ENCODE data around the gene CYB5R3. TPM values are rescaled to one million over a fixed set of nuclear protein-coding genes. Genes with fewer than 3 reads are reported as not detected.

CYB5R3 gene
- polyA plus RNA-seq, 2 of the 4 experiments (the other 2 are of a cell fraction): 30.8 to 51.8 TPM

- no peak for TF ChIP-seq NFE2L2 (conservative IDR thresholded peaks at IDR 0.05; ENCODE audit: low read length)
- no peak for TF ChIP-seq REST (IDR thresholded peaks at IDR 0.05)
- TF ChIP-seq RCOR1 (IDR thresholded peaks at IDR 0.05; ENCODE audit: low read depth, low read length): no peak
- no peak for TF ChIP-seq MAX (IDR thresholded peaks at IDR 0.05)
- no peak for TF ChIP-seq CHD4 (IDR thresholded peaks at IDR 0.05; ENCODE audit: borderline replicate concordance)
- no peak for TF ChIP-seq GATA3 (IDR thresholded peaks at IDR 0.05; ENCODE audit: borderline replicate concordance)
These were observed 5.4 kb downstream of the CYB5R3 start (continued) for GRCh38 chr22:42643634-42644421.

GRCh38 chr22:42642806-42643633, 6.2 kb downstream of the CYB5R3 start:
- 77% methylated on average over 7 of the region's 12 CpGs for WGBS (ENCODE audit: missing lambda C conversion rate)
- CTCF ChIA-PET: no interaction called here
- Histone ChIP-seq H3K27ac (no peak overlapping the region), H3K4me3 (no peak overlapping the region), H3K4me1 (peaks cover 24% of the 10 kb centered on the region), H3K9me3 (no peaks in the 10 kb centered on the region), H3K4me2 (no peak overlapping the region)
- POLR2A ChIA-PET: no interaction called here
- no peak for FAIRE-seq
- TF ChIP-seq KDM5A (IDR thresholded peaks at IDR 0.05) (no peak), RNF2 (IDR thresholded peaks at IDR 0.05; ENCODE audit: borderline replicate concordance, low read depth) (no peak), CBX8 (IDR thresholded peaks at IDR 0.05) (no peak), CTCF (IDR thresholded peaks at IDR 0.05) (no peak), NPAS2 (CRISPR knock-in tag; IDR thresholded peaks at IDR 0.05; ENCODE audit: borderline replicate concordance) (no peak), MAX (IDR thresholded peaks at IDR 0.05) (no peak)
- no peak for DNase-seq (ENCODE audit: low read depth in 1 of 2, low spot score in 1 of 2)
- no peak for ATAC-seq

GRCh38 chr22:42641801-42642413, 7.3 kb downstream of the CYB5R3 start:
- no peak overlapping the region for H3K27ac ChIP-seq
- no peaks in the 10 kb centered on the region for H3K9me3 ChIP-seq
- ATAC-seq (no peak), DNase-seq (ENCODE audit: low read depth in 1 of 2, low spot score in 1 of 2) (no peak), FAIRE-seq (no peak)
- H3K4me3 ChIP-seq: no peak overlapping the region
- TF ChIP-seq HEYL (CRISPR knock-in tag; IDR thresholded peaks at IDR 0.05) (no peak), RNF2 (IDR thresholded peaks at IDR 0.05; ENCODE audit: borderline replicate concordance, low read depth) (no peak), TP53 (CRISPR knock-in tag; IDR thresholded peaks at IDR 0.05) (no peak), GATA3 (IDR thresholded peaks at IDR 0.05; ENCODE audit: borderline replicate concordance) (no peak), ZFP36 (IDR thresholded peaks at IDR 0.05; ENCODE audit: borderline replicate concordance, partially characterized antibody) (no peak), HOXB13 (CRISPR knock-in tag; IDR thresholded peaks at IDR 0.05; ENCODE audit: low read depth) (no peak), FOXS1 (CRISPR knock-in tag; IDR thresholded peaks at IDR 0.05) (no peak), HES2 (IDR thresholded peaks at IDR 0.05) (no peak), KDM1A (IDR thresholded peaks at IDR 0.05; ENCODE audit: low read depth) (no peak), KDM5A (IDR thresholded peaks at IDR 0.05) (no peak), E2F6 (IDR thresholded peaks at IDR 0.05; ENCODE audit: borderline replicate concordance, low read depth) (no peak), MAX (IDR thresholded peaks at IDR 0.05) (no peak), CHD4 (IDR thresholded peaks at IDR 0.05; ENCODE audit: borderline replicate concordance) (no peak)
- no peak overlapping the region for H3K4me2 ChIP-seq
- 93% methylated on average over 9 of the region's 9 CpGs for WGBS (ENCODE audit: missing lambda C conversion rate)
- H3K4me1 ChIP-seq: peaks cover 14% of the 10 kb centered on the region
- ChIA-PET CTCF (no interaction called here), POLR2A (no interaction called here)
